HTR-8/SVneo (cell line): ENCODE measurements around the gene TTYH1.
"Not testable (repeated sequence)": the region's sequence is repeated elsewhere in the genome, so short reads cannot be mapped to it uniquely, and the experiment has no call there.

Experiments used
- DNase-seq: peaks from one replicate; pipeline ENCODE4 v3.0.0; 2011; ENCODE audit warnings: low spot score, mixed read lengths; ENCODE audit not compliant: insufficient read length
- FAIRE-seq: peaks from 2 replicates; lab custom pipeline; 2011; peaks lifted over from hg19 to GRCh38; lab: Jason Lieb, UNC

Gene TTYH1

GRCh38 chr19:54457773-54458647, 42.7 kb downstream of the TTYH1 start:
- FAIRE-seq (no peak), DNase-seq (no peak)

- no peak for DNase-seq
- no peak for FAIRE-seq
Measured at GRCh38 chr19:54458648-54459281, 43.5 kb downstream of the TTYH1 start.

GRCh38 chr19:54459282-54460229, 44.3 kb downstream of the TTYH1 start:
- DNase-seq (no peak), FAIRE-seq (no peak)

GRCh38 chr19:54460230-54461005, 45.2 kb downstream of the TTYH1 start:
- DNase-seq (no peak), FAIRE-seq (no peak)

- no peak for DNase-seq
- no peak for FAIRE-seq
Measured at GRCh38 chr19:54461210-54461609, 45.9 kb downstream of the TTYH1 start.

GRCh38 chr19:54461613-54462012, 46.3 kb downstream of the TTYH1 start:
- DNase-seq (no peak), FAIRE-seq (no peak)

- DNase-seq (no peak), FAIRE-seq (no peak)
Measured at GRCh38 chr19:54462047-54462654, 46.9 kb downstream of the TTYH1 start.

- no peak for FAIRE-seq
- no peak for DNase-seq
Measured at GRCh38 chr19:54462655-54463530, 47.6 kb downstream of the TTYH1 start.

- FAIRE-seq: peak; percentile 86
- peak; percentile 73 for DNase-seq
Measured at GRCh38 chr19:54463531-54464043, 48.3 kb downstream of the TTYH1 start, which contains the start of gene LENG9. LENG9 (minus strand) TSS chr19:54463778; CDS start chr19:54463526, 252 bp downstream.

- DNase-seq: peak; percentile 69
- FAIRE-seq: no peak
Measured at GRCh38 chr19:54464044-54464629, 48.9 kb downstream of the TTYH1 start.

GRCh38 chr19:54464630-54465425, 49.6 kb downstream of the TTYH1 start:
- FAIRE-seq (no peak), DNase-seq (peak; percentile 87)

- FAIRE-seq (no peak), DNase-seq (no peak)
Measured at GRCh38 chr19:54465426-54466109, 50.3 kb downstream of the TTYH1 start.

GRCh38 chr19:54466110-54466480, 50.8 kb downstream of the TTYH1 start:
- not testable (repeated sequence) for DNase-seq, FAIRE-seq

- DNase-seq (no peak), FAIRE-seq (no peak)
Measured at GRCh38 chr19:54469496-54469934, 54.3 kb downstream of the TTYH1 start.

- FAIRE-seq: no peak
- DNase-seq: no peak
Measured at GRCh38 chr19:54470276-54470887, 55.1 kb downstream of the TTYH1 start.
